ENCODE results near the gene CCDC188.
A peak's percentile ranks its signal among the peaks of the same experiment; 100 is the strongest.
"Not testable (repeated sequence)": the region's sequence is repeated elsewhere in the genome, so short reads cannot be mapped to it uniquely, and the experiment has no call there.

The CCDC188 gene

DNA sequence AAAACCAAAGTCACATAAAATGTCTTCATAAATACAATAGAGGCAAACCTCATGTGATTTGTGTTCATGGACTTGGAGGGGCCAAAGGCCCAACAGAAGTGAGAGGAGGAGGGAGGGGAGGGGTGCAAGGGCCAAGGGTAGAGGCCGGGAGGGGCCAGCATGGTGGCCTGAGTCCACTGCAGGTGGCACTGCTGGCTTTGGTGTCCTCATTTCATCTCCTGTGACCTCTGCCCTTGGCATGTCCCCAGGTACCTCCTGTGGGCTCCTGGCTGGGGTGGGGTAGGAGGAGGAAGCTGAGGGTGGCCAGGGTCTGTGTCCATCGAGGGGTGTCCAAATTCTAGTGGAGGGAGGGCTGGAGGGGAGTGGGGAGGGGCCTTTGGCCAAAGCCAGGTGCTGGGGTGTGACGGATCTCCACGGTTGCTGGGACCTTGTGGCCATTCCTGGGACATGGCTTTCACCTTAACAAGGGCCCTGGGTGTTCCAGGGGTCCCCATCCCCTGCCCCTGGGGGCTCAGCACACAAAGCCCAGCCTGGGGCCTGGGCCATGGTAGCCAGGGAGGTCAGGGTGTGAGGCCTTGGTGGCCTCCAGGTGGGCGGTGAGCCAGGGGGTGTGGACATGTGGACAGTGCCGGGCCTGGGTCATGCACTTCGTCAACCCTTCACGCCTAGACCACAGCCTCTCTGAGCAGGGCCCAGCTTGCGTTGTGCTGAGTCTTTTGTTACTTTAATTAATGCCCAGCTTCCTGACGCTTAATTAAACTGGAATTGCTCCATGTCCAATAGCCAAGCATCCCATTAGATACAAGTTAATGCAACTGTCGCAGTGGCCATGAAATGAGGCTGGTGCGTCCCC, 20.7 kb upstream of the CCDC188 start:
- no peak for DNase-seq (ENCODE audit: extremely low read depth in 1 of 2, low read depth in 1 of 2)

DNA sequence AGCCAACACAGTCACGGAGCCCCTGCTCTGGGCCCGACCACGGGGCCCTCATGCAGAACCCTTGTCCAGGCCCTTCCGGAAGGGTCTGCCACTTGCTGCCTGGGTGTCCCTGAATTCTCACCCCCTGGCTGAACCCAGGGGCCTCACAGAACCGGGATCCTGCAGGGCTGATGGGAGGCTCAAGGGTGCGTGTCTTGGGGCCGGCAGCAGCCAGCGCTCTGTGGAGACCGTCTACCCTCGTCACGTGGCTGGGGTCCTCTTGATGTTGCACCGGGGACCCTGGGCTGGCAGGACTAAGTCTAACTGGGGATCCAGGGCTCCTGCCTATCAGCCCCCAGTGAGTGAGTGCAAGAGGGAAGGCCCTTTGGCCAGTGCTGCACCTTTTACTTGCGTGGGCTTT, 19.3 kb upstream of the CCDC188 start:
- no peak for DNase-seq (ENCODE audit: extremely low read depth in 1 of 2, low read depth in 1 of 2)

- DNase-seq (ENCODE audit: extremely low read depth in 1 of 2, low read depth in 1 of 2), result no peak
These were observed 18.5 kb upstream of the CCDC188 start for GRCh38 chr22:20169253-20169822.

DNA sequence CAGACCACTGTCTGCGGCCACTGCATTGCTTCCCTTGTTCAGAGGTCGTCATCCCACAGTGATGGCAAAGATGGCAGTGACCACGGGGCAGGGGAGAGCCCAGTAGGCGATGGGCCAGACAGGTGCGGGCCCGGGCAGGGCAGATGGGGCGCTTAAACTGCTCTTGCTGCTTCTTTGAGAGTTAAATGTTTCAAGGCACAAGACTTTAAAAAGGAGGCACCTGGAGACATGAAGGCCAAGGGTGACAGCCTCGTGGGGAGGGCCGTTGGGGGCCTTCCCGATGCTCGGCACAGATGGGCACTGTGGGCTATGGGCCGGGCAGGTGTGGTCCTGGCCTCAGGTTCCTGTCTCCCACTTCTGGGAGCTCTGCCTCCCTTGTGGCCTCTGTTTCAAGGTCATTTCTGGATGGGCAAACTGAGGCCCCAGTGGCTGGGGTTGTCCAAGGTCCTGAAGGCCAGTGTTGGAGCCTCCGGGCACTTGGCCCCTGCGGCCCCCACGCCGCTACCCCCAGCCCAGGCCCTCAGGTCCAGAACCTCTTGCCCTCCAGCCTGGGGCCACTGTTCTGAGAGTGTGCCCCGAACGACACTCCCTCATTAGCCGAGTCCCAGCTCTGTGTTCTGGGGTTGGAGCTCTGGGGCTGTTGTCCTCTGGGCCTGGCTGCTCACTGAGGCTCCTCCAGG, 16.9 kb upstream of the CCDC188 start:
- no peak for DNase-seq (ENCODE audit: extremely low read depth in 1 of 2, low read depth in 1 of 2)

DNA sequence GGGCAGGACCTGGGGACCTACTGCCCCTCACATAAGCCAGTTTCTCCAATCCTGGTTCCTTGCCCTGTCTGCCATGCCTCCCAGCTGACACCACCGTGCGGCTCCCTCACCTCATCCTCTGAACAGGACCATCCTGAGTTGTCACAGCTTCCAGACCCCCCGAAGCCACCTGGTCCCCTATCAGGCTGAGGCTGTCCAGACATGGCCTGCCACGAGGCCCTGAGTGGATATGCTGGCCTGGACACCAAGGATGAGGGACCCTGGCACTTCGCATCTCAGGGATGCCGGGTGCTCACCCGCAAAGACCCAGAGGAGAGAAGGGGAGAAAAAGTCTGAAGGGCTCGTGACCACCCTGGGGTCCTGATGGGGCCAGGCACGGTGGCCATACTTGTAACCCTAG, 15.8 kb upstream of the CCDC188 start:
- no peak for DNase-seq (ENCODE audit: extremely low read depth in 1 of 2, low read depth in 1 of 2)

DNA sequence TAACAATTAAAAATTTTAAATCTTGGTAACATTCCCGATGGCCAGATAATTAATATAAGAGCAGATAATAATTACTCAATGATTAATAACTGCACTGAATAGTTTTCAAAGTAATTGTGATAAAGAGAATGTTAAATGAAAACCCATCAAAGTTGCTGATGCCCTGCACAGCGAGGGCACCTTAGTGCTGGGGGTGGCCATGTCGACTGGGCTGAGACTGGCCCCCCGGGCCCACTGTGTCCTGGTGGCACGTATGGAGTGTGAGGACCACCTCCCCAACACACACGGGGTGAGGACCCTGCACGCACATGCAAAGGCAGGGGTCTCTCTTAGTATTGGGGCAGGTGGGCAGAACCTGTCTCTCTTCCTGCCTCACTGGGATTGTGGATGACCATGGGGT, 15.1 kb upstream of the CCDC188 start:
- no peak for DNase-seq (ENCODE audit: extremely low read depth in 1 of 2, low read depth in 1 of 2)

- DNase-seq (ENCODE audit: extremely low read depth in 1 of 2, low read depth in 1 of 2), result no peak
These were observed 14.6 kb upstream of the CCDC188 start for GRCh38 chr22:20165421-20165820.

- no peak for DNase-seq (ENCODE audit: extremely low read depth in 1 of 2, low read depth in 1 of 2)
These were observed 14.0 kb upstream of the CCDC188 start for GRCh38 chr22:20164863-20165262.

DNA sequence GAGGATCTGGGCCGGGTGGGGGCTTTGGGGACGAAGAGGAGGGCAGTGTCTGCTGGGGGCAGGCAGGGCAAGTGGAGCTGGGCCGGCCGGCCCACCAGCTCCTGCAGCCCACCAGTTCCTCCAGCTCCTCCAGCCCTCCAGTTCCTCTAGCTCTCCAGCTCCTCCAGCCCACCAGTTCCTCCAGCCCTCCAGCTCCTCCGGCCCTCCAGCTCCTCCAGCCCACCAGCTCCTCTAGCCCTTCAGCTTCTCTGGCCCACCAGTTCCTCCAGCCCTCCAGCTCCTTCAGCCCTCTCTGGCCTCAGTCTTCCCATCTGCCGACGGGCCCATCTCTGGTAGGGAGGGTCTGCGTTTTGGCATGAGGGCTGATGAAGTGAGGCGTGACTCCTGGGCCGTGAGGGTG, 9.2 kb upstream of the CCDC188 start:
- no peak for DNase-seq (ENCODE audit: extremely low read depth in 1 of 2, low read depth in 1 of 2)

DNA sequence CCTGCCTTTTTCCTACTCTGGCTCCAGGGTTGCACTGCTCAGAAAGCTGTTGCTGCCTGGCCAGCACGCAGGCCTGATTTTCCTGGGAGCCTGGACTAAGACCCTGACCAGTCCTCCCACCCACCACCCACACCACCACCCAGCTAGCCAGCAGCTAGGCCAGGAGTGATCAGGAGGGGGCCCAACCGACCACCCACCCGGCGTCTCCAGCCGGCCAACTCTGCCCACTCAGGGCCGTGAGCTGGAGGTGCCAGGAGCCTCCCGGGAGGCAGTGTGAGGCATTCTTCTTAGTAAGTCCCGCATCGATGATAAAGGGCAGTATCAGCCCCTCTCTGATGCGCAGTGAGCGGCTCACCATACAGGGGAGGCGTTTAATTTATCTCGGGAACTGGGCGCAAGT, 8.7 kb upstream of the CCDC188 start:
- not testable (repeated sequence) for DNase-seq (ENCODE audit: extremely low read depth in 1 of 2, low read depth in 1 of 2)

GRCh38 chr22:20159076-20159475, 8.2 kb upstream of the CCDC188 start:
- DNase-seq (ENCODE audit: extremely low read depth in 1 of 2, low read depth in 1 of 2), result no peak

GRCh38 chr22:20158391-20159036, 7.7 kb upstream of the CCDC188 start:
- DNase-seq (ENCODE audit: extremely low read depth in 1 of 2, low read depth in 1 of 2), result no peak

DNA sequence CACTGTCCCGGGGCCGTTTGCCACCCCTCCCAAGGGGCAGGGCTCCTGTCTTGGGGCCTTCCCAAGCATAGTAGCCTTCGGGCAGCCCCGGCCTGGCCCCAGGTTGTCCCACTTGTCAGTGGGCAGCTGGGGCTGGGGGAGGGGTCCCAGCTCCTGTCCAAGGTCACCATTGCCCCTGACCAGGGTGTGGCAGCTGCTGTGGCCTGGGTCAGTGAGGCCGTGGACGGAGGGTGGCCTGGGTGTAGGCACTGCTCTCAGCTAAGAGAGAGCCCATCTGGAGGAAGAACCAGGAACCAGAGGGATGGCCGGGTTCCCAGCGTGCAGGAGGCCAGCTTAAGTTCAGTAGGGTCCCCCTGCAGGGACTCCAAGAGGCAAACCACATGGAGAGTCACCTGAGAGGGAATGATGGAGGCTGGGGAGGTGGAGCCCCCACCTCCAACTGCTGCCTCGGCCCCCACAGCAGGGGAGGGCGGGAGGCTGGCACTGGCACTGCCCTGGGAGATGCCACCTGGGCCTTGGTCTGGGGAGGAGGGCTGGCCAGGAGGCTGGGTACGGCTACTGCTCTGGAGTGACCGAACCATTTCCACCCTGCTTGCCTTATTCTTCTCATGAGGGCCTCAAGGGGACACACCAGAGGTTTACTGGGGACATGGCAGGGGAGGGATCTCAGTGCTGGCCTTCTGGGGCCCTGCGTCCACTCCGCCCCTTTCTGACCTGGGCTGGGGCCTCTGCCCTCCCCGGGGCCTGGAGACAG, 6.8 kb upstream of the CCDC188 start:
- no peak for DNase-seq (ENCODE audit: extremely low read depth in 1 of 2, low read depth in 1 of 2)

DNA sequence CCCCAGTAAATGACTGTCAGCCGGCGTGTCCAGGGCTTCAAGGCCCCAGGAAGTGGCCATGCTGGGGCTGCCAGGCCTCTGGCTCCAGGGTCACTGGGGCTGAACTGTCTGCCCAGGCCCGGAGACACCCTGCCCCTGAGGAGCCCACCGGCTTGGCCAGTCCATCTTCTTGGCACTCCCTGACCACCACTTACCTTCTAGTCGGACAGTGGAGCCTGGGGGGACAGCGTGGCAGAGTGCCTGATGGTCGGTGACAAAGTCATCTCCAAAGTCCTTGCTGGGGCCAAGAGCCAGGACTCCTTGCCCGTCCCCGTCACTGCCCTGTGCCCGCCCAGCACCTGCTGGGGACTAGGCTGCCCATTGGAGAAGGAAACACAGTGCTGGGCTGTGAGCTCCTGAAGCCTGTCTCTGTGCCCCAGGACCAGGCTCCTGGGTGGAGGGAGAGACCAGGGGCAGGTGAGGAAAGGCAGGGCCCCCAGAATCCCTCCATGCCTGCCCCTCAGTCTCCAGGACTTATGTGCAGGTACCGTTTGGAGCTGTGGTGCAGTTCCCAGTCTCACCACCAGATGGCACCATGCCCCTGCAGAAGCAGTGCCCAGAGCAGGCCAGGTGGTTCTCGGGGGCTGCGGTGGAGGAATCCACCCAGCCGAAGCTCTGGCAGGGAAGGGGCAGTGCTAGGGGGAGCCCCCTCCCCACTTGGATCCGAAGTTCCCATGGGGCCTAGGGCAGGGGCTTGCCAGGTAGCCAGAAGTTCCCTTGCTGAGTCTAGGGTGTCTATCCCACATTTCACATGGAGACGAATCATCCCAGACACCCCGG, 6.0 kb upstream of the CCDC188 start:
- peak; percentile 59 to 74 for DNase-seq (ENCODE audit: extremely low read depth in 1 of 2, low read depth in 1 of 2)

- no peak for DNase-seq (ENCODE audit: extremely low read depth in 1 of 2, low read depth in 1 of 2)
These were observed 5.2 kb upstream of the CCDC188 start for GRCh38 chr22:20156042-20156389.

DNA sequence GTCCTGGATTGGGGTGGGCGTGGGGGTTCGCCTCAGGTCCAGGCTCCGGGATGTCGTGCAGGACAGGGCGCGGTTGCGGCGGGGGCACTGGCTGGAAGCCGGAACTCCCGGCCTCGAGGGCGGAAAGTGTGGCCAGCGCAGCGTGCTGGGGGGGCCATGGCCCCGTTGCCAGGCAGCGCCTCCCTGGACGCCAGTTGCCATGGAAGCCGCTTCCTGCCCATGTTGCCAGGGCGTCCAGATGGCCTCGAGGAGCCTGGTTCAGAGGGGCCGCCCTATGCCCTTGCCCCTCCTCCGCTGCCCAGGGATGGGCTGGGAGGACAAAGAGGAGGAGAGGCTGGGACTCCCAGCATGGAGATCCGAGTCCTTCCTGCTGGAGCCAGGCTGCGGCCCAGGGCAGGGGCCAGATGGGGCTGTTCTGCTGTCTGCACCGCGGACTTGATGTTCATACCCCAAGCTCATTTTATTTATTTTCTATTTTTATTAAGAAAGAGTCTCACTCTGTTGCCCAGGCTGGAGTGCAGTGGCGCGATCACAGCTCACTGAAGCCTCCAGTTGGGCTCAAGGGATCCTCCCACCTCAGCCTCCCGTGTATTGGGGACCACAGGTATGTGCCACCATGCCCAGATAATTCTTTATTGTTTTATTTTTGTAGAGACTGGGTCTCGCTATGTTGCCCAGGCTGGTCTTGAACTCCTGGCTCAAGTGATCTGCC, 4.6 kb upstream of the CCDC188 start:
- DNase-seq (ENCODE audit: extremely low read depth in 1 of 2, low read depth in 1 of 2), result no peak

DNA sequence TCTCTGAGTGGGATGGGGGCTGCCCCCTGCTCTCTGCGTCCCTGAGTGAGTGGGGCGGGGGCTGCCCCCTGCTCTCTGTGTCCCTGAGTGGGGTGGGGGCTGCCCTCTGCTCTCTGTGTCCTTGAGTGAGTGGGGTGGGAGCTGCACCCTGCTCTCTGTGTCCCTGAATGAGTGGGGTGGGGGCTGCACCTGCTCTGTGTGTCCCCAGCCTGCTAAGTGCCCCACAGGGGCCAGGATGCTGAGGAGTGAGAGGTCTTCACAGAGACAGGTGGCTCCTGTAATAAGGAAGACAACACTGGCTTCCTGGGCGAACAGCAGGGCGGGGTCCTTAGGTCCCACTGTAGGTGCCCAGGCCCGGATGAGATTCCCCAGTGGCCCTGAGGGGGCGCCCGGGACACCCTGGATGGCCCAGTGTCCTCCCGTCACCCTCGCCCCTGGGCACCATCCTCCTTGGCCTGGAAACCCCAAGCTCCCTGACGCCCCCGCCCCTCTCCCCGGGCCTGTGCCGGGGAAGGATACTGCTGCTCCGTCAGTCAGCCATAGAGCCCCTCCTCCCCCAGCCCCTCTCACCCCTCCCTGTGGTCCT, 3.8 kb upstream of the CCDC188 start:
- DNase-seq (ENCODE audit: extremely low read depth in 1 of 2, low read depth in 1 of 2), result no peak

GRCh38 chr22:20153945-20154344, 3.1 kb upstream of the CCDC188 start:
- DNase-seq (ENCODE audit: extremely low read depth in 1 of 2, low read depth in 1 of 2), result no peak

DNA sequence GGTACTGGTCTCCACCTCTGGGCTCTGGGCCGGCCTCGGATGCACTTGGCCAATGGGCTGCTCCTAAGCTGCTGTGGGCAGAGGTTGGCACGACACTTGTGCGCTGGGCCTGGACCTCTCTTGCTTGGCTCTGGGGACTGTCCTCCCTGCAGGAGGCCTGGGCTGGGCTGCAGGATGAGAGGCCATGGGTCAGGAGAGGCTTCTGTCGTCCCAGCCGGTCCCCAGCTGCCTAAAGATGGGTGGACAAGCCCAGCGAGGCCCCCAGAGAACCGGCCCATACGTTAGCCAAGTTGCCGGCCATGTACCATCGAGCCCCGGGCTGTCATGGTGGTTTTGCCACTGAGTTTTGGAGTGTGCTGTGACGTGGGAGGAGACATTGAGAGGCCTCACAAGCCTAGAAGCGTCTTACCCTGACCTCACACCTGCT, 1.6 kb upstream of the CCDC188 start:
- DNase-seq (ENCODE audit: extremely low read depth in 1 of 2, low read depth in 1 of 2), result no peak

Data from stimulated activated CD8-positive, alpha-beta memory T cell treated with anti-CD3 and anti-CD28 coated beads, Interleukin-7, amount 100 ng/mL, for 48 hours (primary cell).